ENCODE data around the gene CEP72. TPM values are rescaled to one million over a fixed set of nuclear protein-coding genes. Genes with fewer than 3 reads are reported as not detected.

CEP72 gene
- total RNA-seq, 1 experiment from 2014 or later, result 24.8 TPM

GRCh38 chr5:589173-589572 is 23.0 kb upstream of the CEP72 start:
- Histone ChIP-seq H3K27me3 (ENCODE audit: insufficient read depth, low read length) (no peaks in the 10 kb centered on the region; the same call in 1 of the 2 replicates), H2AFZ (ENCODE audit: low read length) (no peak overlapping the region), H3K9me3 (ENCODE audit: control insufficient read depth, low read depth, low read length) (no peaks in the 10 kb centered on the region), H3K4me1 (ENCODE audit: insufficient read depth, low read length) (no peaks in the 10 kb centered on the region), H2AK5ac (ENCODE audit: insufficient read length, low read length) (no peak overlapping the region), H3K23me2 (ENCODE audit: insufficient read length, low read depth, low read length, poor library complexity, severe bottlenecking) (no peaks in the 10 kb centered on the region), H3K79me2 (ENCODE audit: insufficient read depth, low read length) (no peaks in the 10 kb centered on the region), H4K5ac (ENCODE audit: insufficient read length, low read depth, low read length) (no peak overlapping the region), H3K18ac (ENCODE audit: insufficient read length, low read depth, low read length) (no peak overlapping the region), H2BK12ac (ENCODE audit: insufficient read length, low read depth, low read length) (no peak overlapping the region), H3K23ac (ENCODE audit: insufficient read length, low read depth, low read length) (no peak overlapping the region), H3K56ac (ENCODE audit: insufficient read length, low read depth, low read length) (no peak overlapping the region), H3K4ac (ENCODE audit: low read depth, low read length) (no peak overlapping the region), H3K9ac (ENCODE audit: extremely low read depth, insufficient read length, low read length) (no peak overlapping the region), H2BK15ac (ENCODE audit: low read depth, low read length) (no peak overlapping the region), H3K4me2 (ENCODE audit: insufficient read depth, insufficient read length, low read length) (no peak overlapping the region), H3K79me1 (ENCODE audit: insufficient read depth, low read depth, low read length, poor library complexity, severe bottlenecking) (no peaks in the 10 kb centered on the region), H2BK5ac (ENCODE audit: insufficient read length, low read length) (no peak overlapping the region), H2BK20ac (ENCODE audit: low read depth, low read length, poor library complexity, severe bottlenecking) (no peak overlapping the region), H4K91ac (ENCODE audit: insufficient read length, low read depth, low read length) (no peak overlapping the region), H2BK120ac (ENCODE audit: low read depth, low read length, poor library complexity, severe bottlenecking) (no peak overlapping the region), H4K8ac (replicated peaks; ENCODE audit: insufficient read length, low read depth, low read length) (no peak overlapping the region), H3T11ph (ENCODE audit: low read length) (no peak overlapping the region), H4K20me1 (ENCODE audit: control insufficient read depth, insufficient read depth, insufficient read length) (no peaks in the 10 kb centered on the region), H3K14ac (ENCODE audit: insufficient read depth, low read length) (no peak overlapping the region), H3K27ac (ENCODE audit: insufficient read length, low read depth, low read length) (no peak overlapping the region)
- no peaks in the 10 kb centered on the region; a peak in 1 of 7 replicates for H3K36me3 Mint-ChIP-seq (ENCODE audit: insufficient read depth in 1 of 3, low read depth in 3 of 3)
- no CpG with 5 or more reads among the region's 1 CpG for WGBS (ENCODE audit: extremely low coverage, insufficient read length, low lambda C conversion rate)
- H3K27me3 Mint-ChIP-seq (ENCODE audit: low read depth), result peaks cover 81% of the 10 kb centered on the region
- peaks cover 16 to 19% of the 10 kb centered on the region in 2 experiments for H3K4me1 Mint-ChIP-seq
- no peak overlapping the region for H3K4me3 Mint-ChIP-seq
- no peak overlapping the region for H3K27ac Mint-ChIP-seq
- TF ChIP-seq CTCF (conservative IDR thresholded peaks at IDR 0.05), result no peak
- peaks cover 0 to 5% of the 10 kb centered on the region in 2 experiments; a peak in 1 of 5 replicates for H3K9me3 Mint-ChIP-seq
- DNase-seq, result no peak

Data from H9 (cell line).